UCSD-AML1 (cell line): ENCODE results near the gene SNAI1.
A peak's percentile ranks its signal among the peaks of the same experiment; 100 is the strongest.
"Not testable (repeated sequence)": the region's sequence is repeated elsewhere in the genome, so short reads cannot be mapped to it uniquely, and the experiment has no call there.

ENCODE experiments used
- DNase-seq: peaks from one replicate; lab custom pipeline; 2025; ENCODE audit not compliant: unreplicated experiment; lab: John Stamatoyannopoulos, UW

SNAI1 gene

GRCh38 chr20:49985617-49986016 is 2.8 kb downstream of the SNAI1 start:
- DNase-seq = no peak

DNA sequence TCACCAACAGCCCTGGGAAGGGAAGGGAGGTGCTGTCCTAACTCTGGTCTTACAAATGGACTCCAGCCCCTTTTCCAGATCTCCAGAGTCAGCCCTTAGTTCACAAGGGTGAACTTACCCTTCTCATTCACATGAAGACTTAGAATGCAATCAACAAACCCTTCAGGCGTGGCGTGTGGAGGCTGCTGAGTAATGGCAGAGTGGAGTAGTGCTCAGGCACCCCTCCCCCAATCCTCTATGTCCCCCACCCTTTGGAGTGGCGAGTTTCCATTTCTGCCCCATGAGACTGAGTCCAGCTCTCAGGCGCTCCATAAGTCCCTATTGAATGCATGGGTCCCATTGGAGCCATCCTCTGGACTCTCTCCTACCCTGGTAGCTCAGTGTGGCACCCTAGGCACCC is 3.3 kb downstream of the SNAI1 start:
- no peak for DNase-seq

DNA sequence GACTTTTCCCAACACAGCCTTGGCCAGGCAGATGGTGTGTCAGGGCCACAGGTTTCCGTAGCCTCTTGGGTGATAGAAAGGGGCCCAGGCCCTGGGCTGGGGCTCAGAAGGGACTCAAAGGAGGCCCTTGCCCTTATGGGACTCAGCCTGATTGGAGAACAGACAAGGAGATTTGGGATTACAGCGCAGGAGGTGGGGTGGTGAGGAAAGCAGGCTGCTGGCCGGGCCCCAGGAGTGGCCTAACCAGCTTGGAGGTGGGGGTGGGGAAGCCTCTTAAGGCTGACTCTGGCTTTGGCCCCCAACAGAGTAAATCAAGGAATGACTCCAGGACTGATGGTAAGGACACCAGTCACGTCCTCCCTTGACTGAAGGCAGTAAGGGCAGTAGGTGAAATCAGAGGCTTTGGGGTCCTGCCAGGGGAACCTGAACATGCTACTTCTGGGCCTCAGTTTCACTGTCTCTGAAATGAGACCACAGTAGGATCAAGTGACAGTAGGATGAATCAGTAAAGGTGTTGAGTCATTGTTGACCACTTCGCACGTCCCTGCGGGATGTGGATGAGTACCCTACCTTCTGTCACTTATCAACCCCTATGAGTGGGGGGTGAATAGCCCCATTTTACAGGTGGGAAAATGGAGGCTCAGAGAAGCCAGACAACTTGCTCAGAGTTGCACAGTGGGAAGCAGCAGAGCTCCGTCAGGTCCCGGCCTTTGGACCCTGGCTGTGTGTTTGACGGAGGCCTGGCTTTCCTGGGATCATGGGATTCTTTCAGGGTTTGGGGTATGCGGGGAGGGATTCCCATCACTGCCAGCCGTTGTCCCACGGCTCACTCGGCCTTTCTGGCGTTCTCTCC is 4.5 kb downstream of the SNAI1 start:
- DNase-seq = no peak

DNA sequence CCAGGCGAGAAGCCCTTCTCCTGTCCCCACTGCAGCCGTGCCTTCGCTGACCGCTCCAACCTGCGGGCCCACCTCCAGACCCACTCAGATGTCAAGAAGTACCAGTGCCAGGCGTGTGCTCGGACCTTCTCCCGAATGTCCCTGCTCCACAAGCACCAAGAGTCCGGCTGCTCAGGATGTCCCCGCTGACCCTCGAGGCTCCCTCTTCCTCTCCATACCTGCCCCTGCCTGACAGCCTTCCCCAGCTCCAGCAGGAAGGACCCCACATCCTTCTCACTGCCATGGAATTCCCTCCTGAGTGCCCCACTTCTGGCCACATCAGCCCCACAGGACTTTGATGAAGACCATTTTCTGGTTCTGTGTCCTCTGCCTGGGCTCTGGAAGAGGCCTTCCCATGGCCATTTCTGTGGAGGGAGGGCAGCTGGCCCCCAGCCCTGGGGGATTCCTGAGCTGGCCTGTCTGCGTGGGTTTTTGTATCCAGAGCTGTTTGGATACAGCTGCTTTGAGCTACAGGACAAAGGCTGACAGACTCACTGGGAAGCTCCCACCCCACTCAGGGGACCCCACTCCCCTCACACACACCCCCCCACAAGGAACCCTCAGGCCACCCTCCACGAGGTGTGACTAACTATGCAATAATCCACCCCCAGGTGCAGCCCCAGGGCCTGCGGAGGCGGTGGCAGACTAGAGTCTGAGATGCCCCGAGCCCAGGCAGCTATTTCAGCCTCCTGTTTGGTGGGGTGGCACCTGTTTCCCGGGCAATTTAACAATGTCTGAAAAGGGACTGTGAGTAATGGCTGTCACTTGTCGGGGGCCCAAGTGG is 5.3 kb downstream of the SNAI1 start:
- DNase-seq = no peak

- DNase-seq = peak; percentile 75
Measured at GRCh38 chr20:49989234-49990065, 6.7 kb downstream of the SNAI1 start.

- no peak for DNase-seq
Measured at GRCh38 chr20:49990271-49990720, 7.5 kb downstream of the SNAI1 start.

DNA sequence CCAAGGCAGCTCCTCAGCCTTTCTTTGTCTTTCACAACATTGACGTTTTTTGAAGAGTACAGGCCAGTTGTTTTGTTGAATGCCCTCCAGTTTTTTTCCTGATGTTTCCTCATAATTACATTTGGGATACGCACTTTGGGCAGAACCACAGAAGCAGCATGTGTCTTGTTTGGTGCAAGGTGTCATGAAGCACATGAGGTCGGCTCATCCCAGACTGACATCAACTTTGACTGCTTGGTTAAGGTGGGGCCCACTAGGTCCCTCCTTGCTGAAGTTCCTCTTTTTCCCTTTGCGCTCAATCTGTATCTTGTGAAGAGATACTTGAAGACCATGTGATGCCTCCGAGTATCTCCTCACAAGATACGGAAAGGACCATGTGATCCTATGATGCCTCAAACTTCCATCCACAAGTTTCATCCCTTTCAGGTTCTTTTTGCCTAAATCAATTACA is 10.5 kb downstream of the SNAI1 start:
- DNase-seq = no peak

DNA sequence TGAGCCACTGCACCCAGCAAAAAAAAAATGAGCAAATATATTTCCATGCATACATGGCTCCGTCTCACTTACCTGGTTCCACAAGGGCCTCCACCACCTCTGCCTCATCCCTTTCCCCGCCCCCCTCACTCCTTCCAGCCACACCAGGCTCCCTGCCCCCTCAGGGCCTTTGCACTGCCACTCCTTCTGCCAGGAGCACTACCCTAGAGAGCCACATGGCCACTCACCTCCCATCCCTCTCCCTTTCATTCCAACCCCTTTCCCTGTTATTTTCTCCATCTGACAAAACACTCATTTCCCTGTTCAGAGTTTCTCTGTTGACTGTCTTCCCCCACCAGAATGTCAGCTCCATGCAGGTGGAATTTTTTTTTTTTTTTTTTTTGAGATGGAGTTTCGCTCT is 12.8 kb downstream of the SNAI1 start:
- DNase-seq = no peak

DNA sequence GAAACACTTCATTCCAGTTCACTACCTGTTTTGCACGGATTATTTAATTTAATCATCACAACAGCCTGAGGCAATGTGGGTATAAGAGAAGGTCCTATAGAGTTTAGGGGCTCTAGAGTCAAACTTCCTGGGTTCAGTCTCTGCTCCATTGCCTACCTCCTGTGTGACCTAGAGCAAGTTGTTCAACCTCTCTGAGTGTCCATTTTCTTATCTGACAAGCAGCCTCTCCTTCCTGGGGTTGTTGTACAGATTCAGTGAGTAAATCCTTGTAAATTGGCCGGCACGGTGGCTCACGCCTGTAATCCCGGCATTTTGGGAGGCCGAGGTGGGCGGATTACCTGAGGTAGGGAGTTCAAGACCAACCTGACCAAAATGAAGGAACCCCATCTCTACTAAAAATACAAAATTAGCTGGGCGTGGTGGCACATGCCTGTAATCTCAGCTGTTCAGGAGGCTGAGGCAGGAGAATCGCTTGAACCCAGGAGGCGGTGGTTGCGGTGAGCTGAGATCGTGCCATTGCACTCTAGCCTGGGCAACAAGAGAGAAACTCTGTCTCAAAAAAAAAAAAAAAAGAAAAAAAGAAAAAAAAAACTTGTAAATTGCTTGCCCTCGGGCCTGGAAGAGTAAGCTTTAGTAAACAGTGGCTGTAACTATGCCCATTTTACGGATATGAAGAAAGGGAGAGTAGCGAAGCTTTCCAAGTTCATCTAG is 15.9 kb downstream of the SNAI1 start:
- DNase-seq = not testable (repeated sequence)

- no peak for DNase-seq
Measured at GRCh38 chr20:49999329-49999728, 16.5 kb downstream of the SNAI1 start.

GRCh38 chr20:50000548-50001222 is 17.9 kb downstream of the SNAI1 start:
- DNase-seq = not testable (repeated sequence)

GRCh38 chr20:50001784-50002311 is 19.1 kb downstream of the SNAI1 start:
- no peak for DNase-seq

DNA sequence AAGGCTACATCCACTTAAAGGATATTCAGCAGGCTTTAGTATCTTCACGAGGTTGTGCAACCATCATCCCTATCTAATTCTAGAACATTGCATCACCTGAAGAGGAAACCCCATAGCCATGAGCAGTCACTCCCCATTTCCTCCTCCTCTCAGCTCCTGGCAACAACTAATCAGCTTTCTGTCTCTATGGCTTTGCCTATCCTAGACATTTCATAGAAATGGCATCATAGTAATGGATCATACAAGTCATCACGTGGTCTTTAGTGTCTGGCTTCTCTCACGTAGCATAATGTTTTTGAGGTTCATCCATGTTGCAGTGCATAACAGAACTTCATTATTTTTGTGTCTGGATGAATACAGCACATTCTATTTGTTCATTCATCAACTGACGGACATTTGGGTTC is 20.5 kb downstream of the SNAI1 start:
- DNase-seq = no peak

GRCh38 chr20:50004229-50004628 is 21.4 kb downstream of the SNAI1 start:
- no peak for DNase-seq

DNA sequence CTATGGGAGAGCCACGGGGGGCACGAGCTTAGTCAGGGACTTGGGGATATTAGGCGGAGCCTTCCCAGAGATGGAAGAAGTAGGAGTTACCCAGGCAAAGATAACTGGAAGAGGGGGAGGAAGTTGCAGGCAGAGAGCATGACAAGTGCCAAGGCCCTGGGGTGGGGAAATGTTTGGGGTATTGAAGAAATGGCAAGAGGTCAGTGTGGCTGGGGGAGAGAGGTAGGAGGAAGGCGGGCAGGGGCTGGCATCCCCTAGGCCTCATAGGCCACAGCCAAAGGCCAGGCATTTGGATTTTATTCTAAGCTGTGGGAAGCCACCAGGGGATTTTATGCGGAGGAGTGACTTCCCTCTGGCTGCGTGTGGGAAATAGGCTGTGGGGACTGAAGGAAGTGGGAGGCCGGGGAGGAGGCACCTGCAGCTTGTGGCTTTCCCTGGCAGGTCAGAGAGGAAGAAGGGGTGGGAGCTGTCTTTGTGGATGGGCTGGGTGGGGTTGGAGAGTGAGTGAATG is 22.7 kb downstream of the SNAI1 start:
- peak; percentile 88 for DNase-seq

DNA sequence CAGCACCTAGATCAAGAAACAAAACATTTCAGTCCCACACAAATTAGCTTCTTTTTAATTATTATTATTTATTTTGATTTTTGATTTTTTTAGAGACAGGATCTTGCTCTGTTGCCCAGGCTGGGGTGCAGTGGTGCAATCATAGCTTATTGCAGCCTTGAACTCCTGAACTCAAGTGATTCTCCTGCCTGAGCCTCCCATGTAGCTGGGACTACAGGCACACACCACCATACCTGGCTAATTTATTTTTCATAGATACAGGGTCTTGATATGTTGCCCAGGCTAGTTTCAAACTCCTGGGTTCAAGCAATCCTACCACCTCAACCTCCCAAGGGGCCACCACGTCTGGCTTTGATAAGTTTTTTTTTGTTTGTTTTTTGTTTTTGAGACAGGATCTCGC is 24.6 kb downstream of the SNAI1 start:
- no peak for DNase-seq

- no peak for DNase-seq
Measured at GRCh38 chr20:50008007-50008406, 25.2 kb downstream of the SNAI1 start.

DNA sequence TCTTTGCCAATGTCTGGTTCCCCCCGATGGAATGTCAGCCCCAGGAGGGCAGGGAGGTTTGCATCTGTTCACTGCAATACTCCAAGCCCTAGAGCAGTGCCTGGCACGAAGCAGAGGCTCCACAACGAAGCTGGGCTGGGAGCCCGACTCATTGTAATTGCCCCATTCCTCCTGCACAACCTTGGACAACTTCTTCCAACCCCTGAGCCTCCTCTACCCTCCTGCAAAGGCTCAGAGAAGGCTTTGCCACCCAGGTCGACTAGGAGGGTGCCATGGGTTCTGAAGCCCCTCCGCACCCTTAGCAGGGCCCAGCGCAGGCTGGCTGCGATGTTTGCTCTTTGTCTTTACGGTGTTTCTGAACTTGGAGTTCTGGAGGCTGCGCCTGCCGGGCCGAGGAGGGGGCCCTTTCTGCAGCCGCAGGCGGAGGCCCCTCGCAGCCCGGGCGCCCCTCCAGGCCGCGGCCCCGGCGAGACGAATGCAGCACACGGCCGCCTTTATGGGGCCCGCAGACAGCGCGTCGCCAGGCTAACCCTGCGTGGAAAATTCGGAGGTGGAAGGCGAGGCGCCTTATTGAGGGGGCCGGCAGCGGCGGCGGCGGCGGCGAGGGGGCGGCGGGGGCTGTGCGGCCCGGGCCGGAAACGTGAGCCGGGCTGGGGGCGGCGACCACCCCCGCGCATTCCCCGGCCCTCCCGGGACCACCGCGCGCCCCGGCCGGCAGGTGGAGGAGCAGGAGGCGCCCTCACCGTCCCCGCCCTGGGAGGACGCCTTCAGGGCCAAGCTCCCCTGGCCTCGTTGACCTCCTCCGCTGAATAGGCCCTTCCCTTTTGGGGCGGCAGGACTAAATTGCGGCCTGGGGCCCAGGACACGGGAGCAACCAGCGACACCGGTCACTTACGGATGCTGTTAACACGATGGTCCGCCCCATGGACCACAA is 27.0 kb downstream of the SNAI1 start:
- DNase-seq = no peak
